CD8-positive, alpha-beta memory T cell (primary cell): Measurements from ENCODE around the gene S100A8. TPM values are rescaled to one million over a fixed set of nuclear protein-coding genes. Genes with fewer than 3 reads are reported as not detected.

ENCODE experiments used
- CTCF ChIA-PET: fragments of 350-600 bp; sonication (Branson Sonifier 250); formaldehyde crosslinking; loops from one replicate; lab custom pipeline; 2021; ENCODE audit warnings: antibody characterized with exemption; lab: Charles Lee
- POLR2A ChIA-PET: fragments of 350-600 bp; sonication (Branson Sonifier 250); formaldehyde crosslinking; loops from one replicate; lab custom pipeline; 2021; ENCODE audit warnings: antibody characterized with exemption; lab: Charles Lee
- DNase-seq, 5 donors: peaks; one replicate each; pipeline versions ENCODE4 v3.0.0 to v3.0.0-alpha.2; 2020 to 2022; ENCODE audit warnings: mixed read lengths in 1 of 5
- H3K27ac ChIP-seq: one replicate; pipeline ENCODE4 v1.7.0; 2013; ENCODE audit warnings: low read depth, mild to moderate bottlenecking, low read length, moderate library complexity
- H3K27me3 ChIP-seq: 2 replicates; pipeline ENCODE4 v1.7.0; 2013; ENCODE audit warnings: low read length, mild to moderate bottlenecking; ENCODE audit not compliant: insufficient read depth, poor library complexity, severe bottlenecking
- H3K36me3 ChIP-seq: 2 replicates; pipeline ENCODE4 v1.7.0; 2013; ENCODE audit warnings: mild to moderate bottlenecking, low read length, moderate library complexity; ENCODE audit not compliant: insufficient read depth
- H3K4me1 ChIP-seq: 2 replicates; pipeline ENCODE4 v1.7.0; 2013; ENCODE audit warnings: mild to moderate bottlenecking, low read length, moderate library complexity; ENCODE audit not compliant: insufficient read depth
- H3K4me3 ChIP-seq: 2 replicates; pipeline ENCODE4 v1.7.0; 2013; ENCODE audit warnings: mild to moderate bottlenecking, low read length
- H3K9me3 ChIP-seq: 2 replicates; pipeline ENCODE4 v1.7.0; 2013; ENCODE audit warnings: mild to moderate bottlenecking, low read length
- H3K27ac Mint-ChIP-seq, 8 donors: one replicate each; pipeline ENCODE4 v1.8.0; 2020 to 2021; ENCODE audit warnings: mixed read lengths in 8 of 8, mild to moderate bottlenecking in 6 of 8, inconsistent platforms in 3 of 8, moderate library complexity in 3 of 8
- H3K27me3 Mint-ChIP-seq, 2 donors: one replicate each; pipeline ENCODE4 v1.8.0; 2020 to 2021; ENCODE audit warnings: mixed read lengths in 2 of 2, mild to moderate bottlenecking in 1 of 2, moderate library complexity in 1 of 2
- H3K36me3 Mint-ChIP-seq, 3 donors: one replicate each; pipeline ENCODE4 v1.8.0; 2020 to 2021; ENCODE audit warnings: mixed read lengths in 3 of 3, inconsistent platforms in 1 of 3, mild to moderate bottlenecking in 1 of 3
- H3K4me1 Mint-ChIP-seq, 3 donors: one replicate each; pipeline ENCODE4 v1.8.0; 2020 to 2021; ENCODE audit warnings: mixed read lengths in 3 of 3, inconsistent platforms in 1 of 3, mild to moderate bottlenecking in 1 of 3
- H3K4me3 Mint-ChIP-seq, 7 donors: one replicate each; pipeline ENCODE4 v1.8.0; 2020 to 2021; ENCODE audit warnings: mixed read lengths in 7 of 7, mild to moderate bottlenecking in 6 of 7, moderate library complexity in 4 of 7, inconsistent platforms in 2 of 7
- H3K9me3 Mint-ChIP-seq, 5 donors: one replicate each; pipeline ENCODE4 v1.8.0; 2020 to 2022; ENCODE audit warnings: mixed read lengths in 5 of 5, mild to moderate bottlenecking in 3 of 5, moderate library complexity in 2 of 5, inconsistent platforms in 1 of 5
- polyA plus RNA-seq: library from polyadenylated mRNA; unstranded; fragments of 300-500 nt; fragmentation: Illumina TruSeq; gene quantifications from one replicate; pipeline ENCODE4 v1.2.3, GENCODE V29; 2021
- total RNA-seq, 2 experiments: library from RNA; stranded (reverse); gene quantifications; one replicate each; pipeline ENCODE4 v1.2.3, GENCODE V29; 2021

S100A8 gene
- total and polyA plus RNA-seq, 3 experiments from 2014 or later, result not detected

DNA sequence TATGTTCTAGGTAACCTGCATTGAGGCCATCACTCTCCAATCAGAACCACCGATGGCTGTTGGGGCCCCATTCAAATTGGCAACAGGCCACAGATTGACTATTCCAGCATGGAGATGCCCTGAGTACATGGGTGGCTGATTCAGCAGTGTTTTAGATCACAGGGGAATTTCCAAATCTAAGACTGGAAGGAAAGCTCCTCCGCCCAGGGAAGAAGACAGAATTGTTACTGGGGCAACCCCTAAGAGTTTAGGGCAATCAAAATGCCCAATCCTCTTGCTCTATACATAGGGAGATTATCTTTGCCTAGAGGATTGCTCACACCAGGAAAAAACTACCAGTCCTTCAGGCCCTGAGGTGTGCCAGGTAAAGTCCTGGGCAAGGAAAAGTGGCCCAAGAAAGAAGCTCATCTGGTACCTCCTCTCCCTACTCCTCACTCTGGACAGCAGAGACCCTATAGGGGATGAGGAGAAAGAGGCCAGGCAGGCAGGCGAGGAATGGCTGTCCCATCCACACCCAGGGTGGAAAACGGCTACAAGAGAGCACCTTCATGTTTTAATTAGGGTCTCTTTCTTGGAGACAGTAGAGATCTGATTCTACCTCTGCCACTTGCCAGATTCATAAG is 5.8 kb downstream of the S100A8 start:
- no peak for DNase-seq
- Histone ChIP-seq H3K9me3 (peaks cover 6% of the 10 kb centered on the region), H3K27ac (no peak overlapping the region), H3K36me3 (no peaks in the 10 kb centered on the region), H3K4me1 (no peaks in the 10 kb centered on the region), H3K27me3 (no peaks in the 10 kb centered on the region), H3K4me3 (no peak overlapping the region)
- H3K36me3 Mint-ChIP-seq, result peaks cover 0 to 10% (median 1%) of the 10 kb centered on the region in 3 donors
- ChIA-PET POLR2A (no interaction called here), CTCF (no interaction called here)
- no peak overlapping the region for H3K4me3 Mint-ChIP-seq
- H3K4me1 Mint-ChIP-seq, result no peaks in the 10 kb centered on the region
- H3K27ac Mint-ChIP-seq, result no peak overlapping the region
- peaks cover 7 to 40% of the 10 kb centered on the region in 2 donors for H3K27me3 Mint-ChIP-seq
- H3K9me3 Mint-ChIP-seq, result peaks cover 2 to 18% (median 15%) of the 10 kb centered on the region in 5 donors

DNA sequence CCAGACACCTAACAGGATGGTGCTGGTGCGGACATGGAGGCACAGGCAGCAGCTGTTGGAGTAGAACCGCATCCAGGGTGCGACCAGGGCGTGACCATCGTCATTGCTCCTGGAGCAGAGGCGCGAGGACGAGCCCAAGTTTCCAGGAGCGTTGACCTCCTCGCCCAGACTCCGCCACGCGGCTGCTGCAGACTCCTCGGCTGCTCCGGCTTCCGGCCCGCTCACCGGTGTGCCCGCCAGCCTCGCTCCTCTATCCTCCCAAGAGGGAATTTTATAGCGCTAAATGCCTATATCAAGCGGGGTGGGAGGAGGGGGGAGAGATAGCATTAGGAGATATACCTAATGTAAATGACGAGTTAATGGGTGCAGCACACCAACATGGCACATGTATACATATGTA is 10.2 kb downstream of the S100A8 start:
- H3K4me1 ChIP-seq, result no peaks in the 10 kb centered on the region
- CTCF ChIA-PET, result no interaction called here
- peaks cover 19 to 65% of the 10 kb centered on the region in 2 donors for H3K27me3 Mint-ChIP-seq

GRCh38 chr1:153379591-153379990 is 11.3 kb downstream of the S100A8 start:
- H3K36me3 Mint-ChIP-seq, result peaks cover 0 to 10% (median 0%) of the 10 kb centered on the region in 3 donors
- Histone ChIP-seq H3K27me3 (peaks cover 5% of the 10 kb centered on the region), H3K4me3 (no peak overlapping the region), H3K27ac (no peak overlapping the region), H3K9me3 (peaks cover 6% of the 10 kb centered on the region), H3K4me1 (no peaks in the 10 kb centered on the region), H3K36me3 (no peaks in the 10 kb centered on the region)
- no peak overlapping the region for H3K27ac Mint-ChIP-seq
- DNase-seq, result no peak
- no peaks in the 10 kb centered on the region for H3K4me1 Mint-ChIP-seq
- H3K4me3 Mint-ChIP-seq, result no peak overlapping the region
- peaks cover 2 to 18% (median 18%) of the 10 kb centered on the region in 5 donors for H3K9me3 Mint-ChIP-seq
- H3K27me3 Mint-ChIP-seq, result peaks cover 20 to 71% of the 10 kb centered on the region in 2 donors
- ChIA-PET POLR2A (no interaction called here), CTCF (no interaction called here)

More for the DNA sequence above, 10.2 kb downstream of the S100A8 start:
- H3K4me3 ChIP-seq, result no peak overlapping the region
- no peaks in the 10 kb centered on the region for H3K27me3 ChIP-seq
- Mint-ChIP-seq H3K4me3 (no peak overlapping the region), H3K4me1 (no peaks in the 10 kb centered on the region), H3K27ac (no peak overlapping the region), H3K9me3 (peaks cover 2 to 18% (median 18%) of the 10 kb centered on the region in 5 donors), H3K36me3 (peaks cover 0 to 10% (median 0%) of the 10 kb centered on the region in 3 donors)
- H3K9me3 ChIP-seq, result peaks cover 6% of the 10 kb centered on the region
- H3K27ac ChIP-seq, result no peak overlapping the region
- H3K36me3 ChIP-seq, result no peaks in the 10 kb centered on the region
- DNase-seq, result no peak
- POLR2A ChIA-PET, result no interaction called here

DNA sequence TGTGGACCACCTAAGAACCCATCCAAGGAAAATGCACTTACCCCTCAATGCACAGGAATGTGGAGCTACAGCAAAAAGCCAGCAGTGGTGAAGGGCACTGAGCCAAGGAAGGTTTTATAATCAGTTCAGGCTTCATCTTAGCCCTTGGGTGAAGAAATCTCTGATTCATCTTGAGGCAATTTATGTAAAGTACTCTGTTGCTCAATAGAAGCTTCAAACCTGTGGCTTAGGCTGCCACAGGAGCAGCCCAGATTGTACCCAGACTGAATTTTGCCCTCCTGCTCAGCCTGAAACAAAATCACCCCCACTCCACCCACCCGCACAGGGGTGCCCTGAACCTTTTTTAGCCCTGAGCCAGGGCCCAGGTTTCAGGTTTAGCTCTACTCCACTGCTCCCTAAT is 15.4 kb downstream of the S100A8 start, which contains the start of gene S100A12:
TSS of gene S100A12 (minus strand) at position 111 of the 400 bp plus-strand sequence. CDS start 1,029 bp downstream, outside the sequence.
- no peaks in the 10 kb centered on the region for H3K4me1 Mint-ChIP-seq
- no peak for DNase-seq
- ChIA-PET POLR2A (no interaction called here), CTCF (interaction anchor here (1.4 kb wide), 1 partner anchor 22 kb away, joined by 5 read pairs; no protein-coding TSS in a partner anchor)
- H3K9me3 Mint-ChIP-seq, result peaks cover 0 to 3% (median 0%) of the 10 kb centered on the region in 5 donors
- Histone ChIP-seq H3K9me3 (no peaks in the 10 kb centered on the region), H3K4me1 (no peaks in the 10 kb centered on the region), H3K36me3 (no peaks in the 10 kb centered on the region), H3K27ac (no peak within 1 kb of the TSS), H3K4me3 (no peak within 1 kb of the TSS), H3K27me3 (peaks cover 5% of the 10 kb centered on the region)
- H3K27ac Mint-ChIP-seq, result no peak within 1 kb of the TSS
- no peaks in the 10 kb centered on the region for H3K36me3 Mint-ChIP-seq
- H3K4me3 Mint-ChIP-seq, result no peak within 1 kb of the TSS
- peaks cover 23 to 74% of the 10 kb centered on the region in 2 donors for H3K27me3 Mint-ChIP-seq

GRCh38 chr1:153374071-153374470 is 16.8 kb downstream of the S100A8 start:
- CTCF ChIA-PET, result no interaction called here
- no peak overlapping the region for H3K4me3 ChIP-seq
- Mint-ChIP-seq H3K36me3 (no peaks in the 10 kb centered on the region), H3K4me1 (no peaks in the 10 kb centered on the region), H3K9me3 (no peaks in the 10 kb centered on the region), H3K27me3 (peaks cover 24 to 70% of the 10 kb centered on the region in 2 donors), H3K4me3 (no peak overlapping the region), H3K27ac (peak overlapping the region in 1 of 8 donors; percentile 25)
- no peaks in the 10 kb centered on the region for H3K36me3 ChIP-seq
- POLR2A ChIA-PET, result no interaction called here
- peaks cover 5% of the 10 kb centered on the region for H3K27me3 ChIP-seq
- H3K9me3 ChIP-seq, result no peaks in the 10 kb centered on the region
- H3K4me1 ChIP-seq, result no peaks in the 10 kb centered on the region
- DNase-seq, result no peak
- no peak overlapping the region for H3K27ac ChIP-seq

- Histone ChIP-seq H3K4me3 (no peak overlapping the region), H3K9me3 (no peaks in the 10 kb centered on the region), H3K27ac (no peak overlapping the region), H3K27me3 (peaks cover 5% of the 10 kb centered on the region), H3K36me3 (no peaks in the 10 kb centered on the region), H3K4me1 (no peaks in the 10 kb centered on the region)
- ChIA-PET CTCF (no interaction called here), POLR2A (no interaction called here)
- no peak overlapping the region for H3K4me3 Mint-ChIP-seq
- H3K36me3 Mint-ChIP-seq, result no peaks in the 10 kb centered on the region
- peaks cover 22 to 55% of the 10 kb centered on the region in 2 donors for H3K27me3 Mint-ChIP-seq
- no peaks in the 10 kb centered on the region for H3K4me1 Mint-ChIP-seq
- H3K9me3 Mint-ChIP-seq, result no peaks in the 10 kb centered on the region
- no peak for DNase-seq
- H3K27ac Mint-ChIP-seq, result no peak overlapping the region
Observed at GRCh38 chr1:153372571-153372970, 18.3 kb downstream of the S100A8 start.

DNA sequence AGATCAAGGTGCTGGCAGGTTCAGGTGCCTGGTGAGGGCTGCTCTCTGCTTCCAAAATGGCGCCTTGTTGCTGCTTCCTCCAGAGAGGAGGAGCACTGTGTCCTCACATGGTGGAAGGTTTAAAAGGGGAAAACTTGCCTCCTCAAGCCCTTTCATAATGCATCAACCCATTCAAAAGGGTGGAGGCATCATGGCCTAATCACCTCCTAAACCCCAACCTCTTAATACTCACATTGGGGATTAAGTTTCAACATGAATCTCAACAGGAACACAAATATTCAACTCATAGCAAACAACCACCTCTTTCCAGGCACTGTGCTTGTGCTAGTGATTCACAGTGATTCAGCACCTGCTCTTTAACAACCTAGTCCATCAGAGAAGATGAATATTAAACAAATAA is 19.6 kb downstream of the S100A8 start:
- CTCF ChIA-PET, result no interaction called here
- Mint-ChIP-seq H3K27ac (no peak overlapping the region), H3K4me3 (no peak overlapping the region), H3K27me3 (peaks cover 17 to 45% of the 10 kb centered on the region in 2 donors), H3K4me1 (no peaks in the 10 kb centered on the region), H3K9me3 (no peaks in the 10 kb centered on the region), H3K36me3 (no peaks in the 10 kb centered on the region)
- Histone ChIP-seq H3K4me3 (no peak overlapping the region), H3K36me3 (no peaks in the 10 kb centered on the region), H3K27ac (no peak overlapping the region), H3K27me3 (peaks cover 5% of the 10 kb centered on the region), H3K9me3 (no peaks in the 10 kb centered on the region), H3K4me1 (no peaks in the 10 kb centered on the region)
- POLR2A ChIA-PET, result no interaction called here
- no peak for DNase-seq

DNA sequence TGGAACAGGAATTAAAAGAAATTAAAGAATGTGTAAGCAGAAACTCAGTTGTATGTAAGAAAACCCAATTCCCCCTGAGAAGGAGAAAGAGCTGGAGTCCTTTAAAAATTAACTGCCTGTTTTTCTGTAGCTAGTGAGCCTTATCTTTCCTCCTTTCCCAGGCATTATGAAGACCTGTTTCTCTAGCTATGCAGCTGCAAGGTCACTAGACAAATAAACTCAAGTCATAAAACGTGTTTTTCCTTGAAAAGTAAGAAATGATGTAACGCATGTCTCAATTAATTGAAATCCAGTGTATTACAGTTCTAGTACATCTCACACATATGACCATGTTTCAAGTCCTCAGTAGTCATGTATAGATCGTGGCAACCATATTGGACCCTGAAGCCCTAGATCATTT is 20.7 kb downstream of the S100A8 start:
- POLR2A ChIA-PET, result no interaction called here
- H3K9me3 Mint-ChIP-seq, result no peaks in the 10 kb centered on the region

More for the DNA sequence above, 20.7 kb downstream of the S100A8 start:
- CTCF ChIA-PET, result no interaction called here
- Histone ChIP-seq H3K4me3 (no peak overlapping the region), H3K27me3 (no peaks in the 10 kb centered on the region), H3K9me3 (no peaks in the 10 kb centered on the region), H3K27ac (no peak overlapping the region), H3K4me1 (no peaks in the 10 kb centered on the region), H3K36me3 (no peaks in the 10 kb centered on the region)
- DNase-seq, result no peak
- Mint-ChIP-seq H3K36me3 (no peaks in the 10 kb centered on the region), H3K27me3 (peaks cover 14 to 47% of the 10 kb centered on the region in 2 donors), H3K4me1 (no peaks in the 10 kb centered on the region), H3K4me3 (no peak overlapping the region), H3K27ac (no peak overlapping the region)
